GF-D8 (cell line): Measurements from ENCODE around the gene SH2D1B.

Experiments used
- DNase-seq: peaks from one replicate; lab custom pipeline; 2025; lab: John Stamatoyannopoulos, UW

SH2D1B gene

DNA sequence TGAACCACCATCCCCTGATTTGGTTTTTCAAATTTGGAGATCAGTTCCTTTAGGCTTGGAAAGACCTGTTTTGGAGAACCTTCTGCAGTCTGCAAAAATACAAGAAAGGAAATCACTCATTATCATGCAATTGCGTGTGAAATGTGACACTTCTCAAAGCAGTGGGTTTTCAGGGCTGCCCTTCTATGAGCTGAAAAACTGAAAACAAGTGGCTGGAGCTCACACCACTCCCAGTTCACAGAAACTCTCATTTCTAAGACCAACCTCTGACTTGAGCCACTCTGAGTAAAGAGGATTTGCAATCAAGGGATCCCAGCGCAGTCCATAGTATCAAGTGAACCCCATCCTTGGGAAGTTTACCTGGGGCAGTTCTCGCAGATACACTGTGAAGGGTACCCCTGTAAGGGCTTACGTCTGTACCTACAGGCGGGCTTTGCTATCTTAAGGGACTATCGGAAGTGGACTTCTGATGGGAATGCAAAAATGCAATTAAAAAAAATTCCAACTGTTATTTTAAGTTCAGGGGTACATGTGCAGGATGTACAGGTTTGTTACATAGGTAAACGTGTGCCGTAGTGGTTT, 12.8 kb downstream of the SH2D1B start:
- DNase-seq = no peak

DNA sequence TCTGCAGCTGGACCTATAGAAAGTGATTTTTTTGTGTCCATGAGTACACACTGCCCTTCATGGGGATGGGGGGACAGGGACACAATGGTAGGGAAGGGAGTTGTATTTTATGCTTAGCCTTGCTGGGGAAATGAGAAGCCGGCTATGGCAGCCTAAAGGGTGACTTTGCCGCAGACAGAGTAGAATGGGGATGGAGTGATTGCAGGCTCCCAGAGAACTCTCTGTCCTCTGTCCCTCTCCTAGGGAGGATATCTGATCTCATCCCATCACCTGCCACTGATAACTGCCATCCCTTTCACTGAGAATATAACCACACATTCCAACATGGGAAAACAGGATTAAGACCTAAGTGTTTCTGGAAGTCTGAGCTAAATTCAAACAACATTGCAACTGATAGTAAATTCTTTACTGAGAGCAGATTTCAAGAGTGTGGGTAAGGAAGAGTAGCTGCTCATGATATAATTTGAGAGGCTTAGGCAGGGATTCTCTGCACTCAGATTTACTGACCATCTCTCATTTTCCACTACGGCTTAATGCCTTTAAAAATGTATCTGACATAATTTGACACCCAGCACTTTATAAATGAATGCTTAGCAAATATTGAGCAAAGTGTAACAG, 13.9 kb downstream of the SH2D1B start:
- DNase-seq = no peak

DNA sequence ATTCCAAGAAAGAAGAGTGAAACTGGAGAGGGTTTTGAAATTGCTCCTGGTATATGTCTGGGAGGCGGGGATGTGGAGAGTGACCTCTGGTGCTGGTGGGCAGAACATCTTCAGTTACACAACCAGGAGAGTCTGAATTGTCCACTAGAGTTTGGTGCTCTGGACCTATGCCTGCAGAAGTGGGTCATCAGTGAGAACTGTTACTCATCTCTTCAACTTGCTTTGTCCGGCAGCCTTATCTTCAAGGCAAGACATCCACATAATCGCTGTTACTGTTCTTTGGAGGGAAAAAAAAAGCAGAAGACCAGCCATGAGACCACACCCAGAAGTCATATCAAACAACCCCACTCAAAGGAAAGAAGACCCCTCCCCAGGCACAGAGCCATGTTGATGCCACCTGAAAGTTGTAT, 14.9 kb downstream of the SH2D1B start:
- no peak for DNase-seq

DNA sequence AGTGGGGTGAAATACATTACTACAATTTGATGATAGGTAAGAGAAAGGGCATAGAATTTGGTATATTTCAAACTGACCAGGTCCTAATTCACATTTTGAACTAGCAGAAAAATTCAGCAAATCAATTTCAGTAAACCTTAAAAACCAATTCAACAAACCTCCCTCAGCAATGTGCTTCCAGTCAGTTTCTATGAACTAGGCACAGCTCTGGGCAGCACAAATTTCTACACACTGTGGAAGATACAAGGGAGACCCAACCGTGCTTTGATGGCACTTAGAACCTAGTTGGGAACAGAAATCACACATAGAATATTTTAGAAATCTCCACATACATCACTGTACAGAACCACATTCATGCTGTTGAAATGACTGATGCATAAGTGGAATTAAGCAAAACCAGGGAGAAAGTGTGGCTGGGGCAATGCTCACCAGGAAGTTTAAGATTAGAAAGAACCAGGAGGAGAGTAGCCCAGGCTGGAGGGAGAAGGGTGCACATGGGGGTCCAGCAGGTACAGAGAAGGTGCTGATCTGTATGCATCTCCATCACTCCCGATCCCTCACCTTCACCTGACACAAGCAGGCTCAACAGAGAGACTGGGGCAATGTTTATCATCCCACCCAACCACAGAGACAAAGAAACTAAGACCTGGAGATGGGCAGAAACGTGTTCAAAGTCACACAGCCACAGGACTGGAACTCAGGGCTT, 15.6 kb downstream of the SH2D1B start:
- DNase-seq = no peak

DNA sequence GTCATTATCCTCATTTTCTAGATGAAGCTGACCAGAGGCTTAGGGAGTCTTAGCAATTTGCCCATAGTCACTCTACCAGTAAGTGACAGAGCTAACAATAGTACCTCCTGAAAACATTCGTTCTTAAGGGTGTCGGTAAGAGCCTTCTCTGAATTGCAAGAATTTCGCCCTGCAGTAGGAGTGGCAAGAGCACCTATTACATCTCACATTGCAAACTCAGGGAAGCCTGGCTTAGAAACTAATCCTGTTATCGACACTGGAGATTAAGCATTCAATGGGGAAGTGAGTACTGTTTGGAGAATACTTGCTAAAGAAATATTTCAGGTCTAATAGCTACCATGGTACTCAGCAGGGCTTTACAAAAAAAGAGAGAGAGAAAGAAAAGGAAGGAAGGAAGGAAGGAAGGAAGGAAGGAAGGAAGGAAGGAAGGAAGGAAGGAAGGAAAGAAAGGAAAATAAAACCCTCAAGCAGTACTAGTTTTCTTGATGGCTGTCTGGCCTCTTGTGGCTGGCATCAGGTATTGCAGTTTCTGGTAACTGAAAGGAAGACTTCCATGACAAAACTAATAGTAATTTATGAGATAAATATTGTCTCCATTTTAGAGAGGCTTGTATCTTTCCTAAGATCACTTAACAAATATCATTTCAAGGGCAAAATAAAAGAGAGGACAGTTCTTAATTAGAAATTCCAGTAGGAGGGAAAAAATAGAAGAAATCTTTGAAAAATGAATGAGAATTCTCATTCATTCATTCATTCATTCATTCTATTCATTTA, 20.0 kb downstream of the SH2D1B start:
- no peak for DNase-seq

DNA sequence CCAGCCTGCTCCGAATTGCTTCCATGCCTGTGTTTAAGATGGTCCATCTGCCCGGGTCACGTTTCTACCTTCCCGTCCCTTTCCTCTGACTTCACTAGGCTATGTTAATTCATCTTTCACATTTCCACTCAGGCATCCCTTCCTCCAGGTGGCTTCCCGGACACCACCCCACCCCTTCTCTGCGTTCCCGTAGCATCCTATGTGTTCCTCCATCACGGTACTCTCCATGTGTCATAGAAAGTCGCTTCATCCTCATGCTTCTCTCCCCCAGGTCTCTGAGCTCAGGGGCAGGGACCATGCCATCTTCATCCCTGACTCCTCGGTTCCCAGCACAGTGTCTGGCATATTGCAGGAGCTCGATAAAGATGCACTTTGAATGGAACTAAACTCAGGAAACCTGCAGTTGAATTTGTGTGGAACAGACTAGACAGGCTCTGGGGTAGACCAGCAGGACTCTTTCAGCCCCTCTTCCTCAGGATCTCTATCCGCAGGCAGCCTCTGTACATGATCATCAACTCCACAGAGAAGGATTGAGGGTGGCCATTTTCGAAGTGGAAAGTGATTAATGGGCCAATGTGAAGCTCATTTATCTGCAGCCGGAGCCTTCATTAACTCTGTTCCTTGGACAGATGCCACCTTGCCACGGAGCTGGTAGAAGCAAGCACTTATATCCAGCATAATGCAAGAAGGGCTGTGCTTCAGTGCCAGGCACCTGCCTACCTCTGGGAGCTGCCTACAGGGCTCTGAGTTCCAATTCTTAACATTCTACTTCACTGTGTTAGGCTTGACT, 21.3 kb downstream of the SH2D1B start:
- DNase-seq = no peak

DNA sequence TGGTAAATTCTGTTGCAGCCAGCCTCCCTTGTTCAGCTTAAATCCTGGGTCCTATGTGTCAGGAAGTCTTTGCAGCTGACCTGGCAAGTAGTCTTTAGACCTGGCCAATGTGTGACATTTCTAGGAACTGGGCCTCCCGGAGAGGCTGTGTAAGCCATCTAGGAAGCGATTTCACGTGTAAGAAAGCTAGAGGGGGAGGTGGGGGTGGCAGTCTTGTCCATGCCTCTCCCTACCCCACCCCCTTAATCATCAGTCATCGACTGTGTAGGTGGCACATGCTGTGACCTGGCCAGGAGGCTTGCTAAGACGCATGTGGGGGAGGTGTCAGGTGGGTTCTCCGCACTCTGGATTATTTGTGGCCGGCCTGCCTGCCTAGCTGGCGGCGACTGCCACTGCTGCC, 22.0 kb downstream of the SH2D1B start:
- DNase-seq = no peak

DNA sequence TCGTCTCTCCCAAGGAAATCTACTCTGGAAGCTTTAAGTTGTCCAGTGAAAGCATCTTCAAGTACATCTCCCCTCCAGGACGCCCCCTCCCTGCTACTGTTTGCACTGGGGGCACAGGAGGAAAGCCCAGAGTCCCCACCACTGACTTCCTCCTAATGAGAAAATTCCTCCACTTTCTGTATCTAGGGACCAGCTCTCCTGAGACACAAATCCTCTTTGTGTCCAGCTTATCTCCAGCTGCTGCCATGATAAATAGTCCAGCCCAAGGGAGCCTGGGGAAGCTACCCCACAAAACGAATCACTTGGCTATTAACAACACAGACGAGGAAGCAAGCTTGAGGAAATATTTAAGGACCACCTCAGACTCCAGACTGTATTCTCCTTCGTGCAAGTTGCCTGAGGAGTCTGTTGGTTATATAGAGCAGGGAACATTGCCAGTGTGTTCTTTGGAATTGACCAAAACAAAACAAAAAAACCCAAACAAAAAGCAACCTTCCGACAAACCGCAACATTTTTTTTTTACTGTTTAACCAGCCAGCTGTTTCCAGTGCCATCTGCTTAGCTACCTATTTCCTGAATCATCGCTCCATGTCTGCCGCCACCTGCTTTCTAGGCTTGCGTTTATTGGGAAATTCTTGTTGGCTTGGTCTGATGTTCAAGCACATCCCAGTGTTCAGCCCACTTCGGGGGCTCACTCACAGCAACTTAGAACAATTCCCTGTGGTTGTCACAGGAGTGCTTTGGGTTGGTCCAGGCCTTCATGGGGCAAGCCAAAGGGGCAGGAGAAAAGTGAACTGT, 22.7 kb downstream of the SH2D1B start:
- DNase-seq = no peak

DNA sequence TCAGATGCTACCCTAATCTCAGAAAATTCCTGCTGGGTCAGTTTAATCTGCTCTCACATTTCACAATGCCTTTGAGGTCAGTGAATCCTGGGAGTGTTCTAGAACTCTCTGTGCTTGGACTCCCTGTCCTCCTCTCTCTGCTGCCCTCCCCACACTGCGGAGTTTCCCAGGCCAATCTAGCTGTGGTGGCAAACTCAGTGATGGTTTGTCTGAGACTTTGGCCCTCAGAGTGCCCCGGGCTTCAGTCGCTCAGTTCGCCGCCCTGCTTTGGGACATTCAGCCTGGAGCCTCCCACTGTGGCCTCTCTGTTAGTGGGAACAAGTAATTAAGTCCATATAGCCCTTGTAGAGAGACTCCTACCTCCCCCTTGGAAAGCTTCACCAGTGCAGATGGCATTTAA, 23.3 kb downstream of the SH2D1B start:
- no peak for DNase-seq

DNA sequence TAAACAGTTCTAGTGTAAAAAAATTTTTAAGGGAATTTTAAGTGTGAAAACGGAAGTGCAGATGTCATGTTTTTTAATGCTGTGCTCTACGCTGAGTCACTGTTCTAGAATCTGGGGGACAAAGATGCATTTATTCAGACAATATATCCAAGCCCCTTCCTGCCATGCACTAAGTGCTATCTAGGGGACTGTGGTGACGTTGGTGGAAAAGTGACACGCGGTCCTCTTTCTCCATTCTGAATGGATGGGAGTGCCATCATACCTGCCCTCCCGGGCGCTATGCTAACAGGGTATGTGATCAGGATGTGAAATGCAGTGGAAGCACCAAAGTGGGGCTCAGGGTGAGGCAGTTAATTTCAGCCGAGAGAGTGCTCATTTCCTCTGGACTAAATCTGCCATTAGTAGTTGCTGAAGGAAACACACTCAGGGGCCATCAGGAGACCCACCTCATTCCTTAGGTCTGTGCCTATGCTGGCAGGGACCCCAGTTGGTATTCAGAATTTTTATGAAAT, 23.8 kb downstream of the SH2D1B start:
- no peak for DNase-seq

DNA sequence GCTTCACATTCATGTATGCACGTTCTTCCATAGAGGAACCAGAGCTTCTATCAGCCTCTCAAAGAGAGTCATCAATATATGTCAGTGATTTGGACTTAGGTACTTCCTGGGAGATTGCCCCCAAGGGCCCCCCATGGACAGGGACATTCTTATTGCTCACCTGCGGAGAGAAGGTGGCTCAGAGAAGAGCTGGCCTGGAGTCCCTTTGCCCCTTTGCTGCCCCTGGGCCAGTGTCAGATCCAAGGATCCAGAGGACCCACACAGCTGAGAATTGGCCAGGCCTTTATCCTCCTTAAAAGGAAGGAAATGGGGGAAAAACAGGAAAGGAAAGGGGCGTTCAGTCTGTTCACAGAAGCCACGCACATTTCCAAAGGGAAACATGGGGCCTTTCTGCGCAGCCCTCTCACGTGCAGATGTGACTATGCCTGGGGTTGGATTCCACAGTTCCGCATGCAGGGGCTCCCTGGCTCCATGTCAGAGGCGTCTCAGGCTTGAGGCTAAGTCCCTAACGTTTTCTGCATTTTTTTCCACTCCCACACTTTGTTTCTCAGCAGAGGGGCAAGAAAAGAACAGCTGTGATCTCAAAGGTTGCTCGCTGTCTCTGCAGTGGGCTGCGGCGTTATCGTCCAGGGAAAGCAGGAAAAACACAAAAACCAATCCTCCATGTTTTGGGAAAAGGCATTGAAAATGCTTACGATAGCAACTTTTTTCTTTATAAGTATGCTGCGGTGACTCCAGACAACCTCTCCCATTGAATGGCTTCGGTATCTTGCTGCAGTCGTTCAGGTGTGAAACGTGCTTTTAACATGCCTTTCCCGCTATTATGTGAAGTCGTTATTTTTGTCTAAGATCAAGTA, 24.5 kb downstream of the SH2D1B start:
- no peak for DNase-seq

DNA sequence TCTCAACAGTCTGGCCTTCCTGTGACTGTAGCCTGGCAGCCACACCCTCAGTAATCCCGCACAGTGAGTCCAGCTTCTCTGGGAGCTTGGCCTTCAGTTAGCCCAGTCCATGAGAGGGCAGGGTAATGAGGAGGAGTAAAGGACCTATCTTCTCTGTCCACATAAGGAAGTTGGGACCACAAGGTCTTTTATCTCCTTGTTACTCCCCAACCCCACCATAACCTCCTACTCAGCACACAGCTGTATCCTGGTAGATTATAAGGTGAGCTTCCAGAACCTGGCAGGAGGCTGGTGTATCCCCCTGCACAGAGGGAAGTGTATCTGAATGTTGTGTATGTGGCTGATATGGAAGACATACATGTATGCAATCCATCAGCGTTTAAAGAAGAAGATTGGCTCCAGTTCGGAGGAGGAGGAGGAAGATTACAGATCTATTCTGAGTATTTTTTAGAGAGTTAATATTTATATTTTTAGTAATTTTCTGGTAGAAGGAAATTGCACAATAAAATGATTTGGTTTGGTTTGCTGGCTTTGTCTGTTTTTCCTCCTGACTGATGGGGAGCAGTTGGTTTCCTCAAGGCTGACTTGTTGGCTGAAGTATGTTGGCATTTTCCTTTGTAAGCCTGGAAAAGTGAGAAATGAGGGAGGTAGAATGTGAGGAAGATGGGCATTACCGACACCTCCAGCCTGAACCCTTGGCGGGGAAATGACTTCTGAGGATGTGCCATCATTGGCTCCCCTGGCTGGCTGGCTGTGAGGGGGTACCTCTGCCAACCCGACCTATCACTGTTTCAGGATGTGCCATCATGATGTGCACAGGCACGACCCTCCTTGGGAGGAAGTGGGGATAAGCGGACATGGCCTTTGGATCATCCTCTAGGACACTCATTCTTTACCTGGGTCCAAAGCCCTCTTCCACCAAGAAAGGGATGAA, 25.4 kb downstream of the SH2D1B start:
- DNase-seq = no peak

DNA sequence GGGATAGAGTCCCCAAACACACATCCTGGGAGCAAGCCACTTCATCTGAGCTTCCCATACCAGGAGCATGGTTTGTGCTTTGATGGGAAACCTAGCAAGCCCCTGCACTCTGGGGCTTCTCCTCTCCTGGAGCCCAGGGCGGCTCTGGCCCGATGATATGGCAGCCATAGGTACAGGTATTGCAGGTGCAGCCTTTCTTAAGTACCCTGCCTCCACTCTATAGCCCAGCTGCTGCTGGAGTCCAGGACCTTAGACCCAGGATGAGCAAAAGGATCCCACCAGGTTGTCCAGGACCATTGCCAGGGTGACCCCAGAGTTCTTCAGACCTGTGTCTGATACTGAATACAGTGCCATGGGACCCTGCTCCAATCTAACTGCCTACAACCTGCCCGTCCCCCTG, 26.2 kb downstream of the SH2D1B start:
- no peak for DNase-seq

DNA sequence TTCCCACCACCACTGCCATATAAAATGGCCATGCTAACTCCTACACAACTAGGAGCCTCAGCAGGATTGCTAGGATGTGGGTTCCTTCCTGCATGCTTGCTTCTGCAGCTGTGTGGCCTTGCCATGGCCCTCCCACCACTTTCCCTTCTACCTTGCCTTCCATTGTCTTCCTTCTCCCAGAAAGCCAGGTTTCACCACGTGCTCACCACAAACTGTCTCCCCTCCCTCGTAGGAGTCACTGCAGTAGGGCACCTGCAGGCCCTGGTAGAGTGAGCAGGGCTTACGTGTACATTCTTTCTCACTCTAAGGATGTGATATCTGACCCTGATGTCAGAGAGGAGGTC, 26.7 kb downstream of the SH2D1B start:
- no peak for DNase-seq

DNA sequence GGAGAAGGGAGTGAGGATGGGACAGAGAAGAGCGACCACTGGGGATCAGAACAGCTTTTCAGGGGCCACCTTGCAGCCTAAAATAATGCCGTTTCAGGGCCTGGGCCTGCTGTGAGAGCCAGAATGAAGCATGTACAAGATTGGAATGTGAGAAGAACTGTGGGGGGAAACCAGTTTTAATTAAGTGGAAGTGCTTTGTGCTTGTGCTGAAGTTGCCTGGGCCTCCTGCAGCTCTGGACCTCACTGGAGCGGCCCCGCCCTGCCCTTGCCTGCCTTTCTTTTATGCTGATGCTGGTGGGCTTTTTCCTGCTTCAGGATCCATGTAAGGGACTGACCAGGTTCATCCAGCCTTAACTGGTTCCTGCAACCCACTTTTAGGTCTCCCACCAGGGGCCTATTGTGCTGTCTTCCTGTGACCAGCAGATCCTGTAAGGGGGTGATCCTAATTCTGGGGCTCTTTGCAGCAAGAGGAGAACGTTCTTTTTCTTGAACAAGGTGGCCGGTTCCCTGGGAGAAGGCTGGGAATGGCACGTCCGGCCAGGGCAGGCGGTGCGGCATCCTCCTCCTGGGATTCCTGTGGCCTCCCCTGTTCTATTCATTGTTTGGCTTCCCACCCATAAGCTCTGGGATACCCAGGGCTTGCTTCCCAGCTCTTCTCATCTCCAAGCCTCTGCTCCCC, 27.2 kb downstream of the SH2D1B start:
- DNase-seq = no peak

DNA sequence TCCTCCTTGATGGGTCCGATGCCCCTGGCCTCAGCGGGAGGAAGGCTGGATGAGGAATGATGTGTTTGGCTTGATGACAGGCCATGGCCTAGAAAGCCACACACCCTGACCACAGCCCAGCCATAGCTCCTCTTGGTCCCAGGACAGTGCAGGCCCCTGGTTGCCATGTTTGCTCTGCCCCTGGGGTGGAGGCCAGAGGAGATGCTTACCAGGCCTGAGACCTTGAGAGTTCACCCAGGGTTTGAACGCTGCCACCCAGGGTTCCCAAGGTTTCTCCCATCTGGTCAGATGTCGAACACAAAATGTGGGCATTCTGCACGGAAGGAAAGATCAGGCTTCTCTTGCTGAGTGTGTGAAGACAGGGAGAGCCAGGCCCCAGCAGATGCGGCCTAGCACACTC, 27.8 kb downstream of the SH2D1B start:
- DNase-seq = no peak

DNA sequence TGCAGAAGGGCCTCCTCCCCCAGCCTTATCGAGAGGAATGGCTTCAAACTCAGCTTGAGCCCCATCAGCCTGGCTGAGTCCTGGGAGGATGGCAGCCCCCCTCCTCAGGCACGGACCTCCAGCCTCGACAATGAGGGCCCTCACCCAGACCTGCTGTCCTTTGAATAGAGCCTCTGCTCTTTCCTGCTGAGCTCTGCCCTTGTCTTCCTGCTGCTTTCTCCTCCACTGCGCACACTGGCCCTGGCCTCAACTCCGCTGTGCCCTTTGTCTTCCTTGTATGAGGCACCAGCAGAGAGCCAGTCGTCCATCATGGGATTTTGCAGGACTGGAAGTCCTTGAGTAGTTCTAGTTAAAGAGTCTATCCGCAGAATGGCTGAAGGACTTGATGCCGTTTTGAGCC, 28.4 kb downstream of the SH2D1B start:
- DNase-seq = no peak

DNA sequence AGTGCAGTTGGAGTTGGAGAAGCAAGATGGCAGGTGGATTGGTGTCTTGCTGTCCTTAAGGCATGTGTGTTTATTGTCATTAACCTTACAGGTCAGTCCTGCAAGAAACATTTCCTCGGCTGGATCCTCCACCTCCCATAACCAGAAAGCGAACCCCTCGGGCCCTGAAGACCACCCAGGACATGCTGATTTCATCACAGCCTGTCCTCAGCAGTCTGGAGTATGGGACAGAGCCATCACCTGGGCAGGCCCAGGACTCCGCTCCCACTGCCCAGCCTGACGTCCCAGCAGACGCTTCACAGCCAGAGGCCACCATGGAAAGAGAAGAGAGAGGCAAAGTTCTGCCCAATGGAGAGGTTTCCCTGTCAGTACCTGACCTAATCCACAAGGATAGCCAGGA, 28.8 kb downstream of the SH2D1B start:
- DNase-seq = no peak
